Aorta (tissue), 5 donors: ENCODE measurements around the gene PMEL. TPM values are rescaled to one million over a fixed set of nuclear protein-coding genes. Genes with fewer than 3 reads are reported as not detected.

Source experiments
- ATAC-seq: fragments of 200-7000 bp; cut with Tn5 transposase; one replicate; pipeline ENCODE4 v1.9.1; 2022; ENCODE audit warnings: moderate library complexity; ENCODE audit not compliant: low FRiP score
- DNase-seq, 2 donors: peaks; one replicate each; pipeline ENCODE4 v3.0.0-alpha.2; 2020
- H3K27ac ChIP-seq, 2 donors: one replicate each; pipeline ENCODE4 v1.5.1; 2013; ENCODE audit warnings: low read length in 2 of 2, mild to moderate bottlenecking in 2 of 2, moderate library complexity in 2 of 2, control low read depth in 1 of 2, inconsistent platforms in 1 of 2, low read depth in 1 of 2
- H3K27me3 ChIP-seq, 2 donors: one replicate each; pipeline ENCODE4 v1.6.1; 2013; ENCODE audit warnings: control low read depth in 1 of 2, low read length in 1 of 2, mild to moderate bottlenecking in 1 of 2, moderate library complexity in 1 of 2; ENCODE audit not compliant: insufficient read depth in 2 of 2, control insufficient read depth in 1 of 2
- H3K36me3 ChIP-seq, 2 donors: one replicate each; pipeline ENCODE4 v1.6.1; 2013; ENCODE audit warnings: control low read depth in 1 of 2, low read length in 1 of 2, mild to moderate bottlenecking in 1 of 2; ENCODE audit not compliant: insufficient read depth in 2 of 2, control insufficient read depth in 1 of 2
- H3K4me1 ChIP-seq, 2 donors: one replicate each; pipeline ENCODE4 v1.6.1; 2013; ENCODE audit warnings: low read length in 2 of 2, control low read depth in 1 of 2, mild to moderate bottlenecking in 1 of 2, moderate library complexity in 1 of 2; ENCODE audit not compliant: insufficient read depth in 2 of 2, control insufficient read depth in 1 of 2
- H3K4me3 ChIP-seq, 2 donors: one replicate each; pipeline ENCODE4 v1.5.1; 2013; ENCODE audit warnings: low read length in 2 of 2, control low read depth in 1 of 2, mild to moderate bottlenecking in 1 of 2
- H3K9me3 ChIP-seq: one replicate; pipeline ENCODE4 v1.6.1; 2013; ENCODE audit warnings: mild to moderate bottlenecking, low read length; ENCODE audit not compliant: control insufficient read depth
- WGBS, 2 donors: extraction: QIAGEN DNeasy Blood & Tissue Kit; methylation state at CpG; one replicate each; pipeline ENCODE4 v1.1.7; 2013; 5-methylcytosine and 5-hydroxymethylcytosine counted together
- intact Hi-C, 2 donors: fragments of 100-400 bp; cut with DNase I; formaldehyde crosslinking; loops; one replicate each; pipeline versions ENCODE4 v1.14.2 to v1.15.0; 2022
- polyA plus RNA-seq, 2 donors: library from polyadenylated mRNA; stranded (reverse); fragments of 200-250 nt; gene quantifications; one replicate each; pipeline ENCODE4 v1.2.3, GENCODE V29; 2013
- total RNA-seq, 2 donors: library from RNA; stranded (reverse); fragmentation: NEBNext Ultra II Directional; extraction: Animal tissue kit (Norgen Biotek cat#: 25700); gene quantifications; one replicate each; pipeline ENCODE4 v1.2.1, GENCODE V29; 2021
- donor health status: healthy with polysubstance abuse.
- donor health status: Bipolar disorder and iron deficiency.
- donor health status: DM: no; HTN: no; CAD: no.
- donor health status: DM: no; HTN: no; CAD: no.
- donor health status: DM: yes; HTN: yes; CAD: no.

PMEL gene
- total and polyA plus RNA-seq, 4 donors, result 0.64 to 2.9 (median 1.5) TPM

DNA sequence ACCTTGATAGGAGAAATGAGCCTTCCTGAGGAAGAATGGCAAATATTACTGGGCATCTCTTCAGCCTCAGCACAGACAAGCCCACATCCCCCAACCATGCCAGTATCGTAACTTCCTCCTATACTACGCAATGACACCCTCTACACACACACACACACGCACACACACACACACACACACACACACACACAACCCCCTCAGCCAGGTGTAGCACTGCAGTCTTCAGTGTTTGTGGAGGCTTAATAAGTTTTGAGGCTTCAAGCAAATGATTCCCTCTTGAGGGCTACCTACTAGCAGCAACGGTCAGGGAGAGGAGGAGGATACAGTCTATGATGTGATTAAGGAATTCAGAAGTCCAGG lies 33.3 kb downstream of the PMEL start:
- Histone ChIP-seq H3K27me3 (no peaks in the 10 kb centered on the region), H3K36me3 (no peaks in the 10 kb centered on the region), H3K4me1 (peaks cover 2 to 4% of the 10 kb centered on the region in 2 donors), H3K27ac (no peak overlapping the region), H3K4me3 (peak overlapping the region; percentile 83 to 95), H3K9me3 (no peaks in the 10 kb centered on the region)
- intact Hi-C loops, result loop anchor here in 1 of 2 donors (5.0 kb wide), 1 partner anchor 40 kb away; the partner anchor contains the start of gene RAB5B
- no peak for ATAC-seq
- whole genome bisulfite sequencing, 2 donors, result 0 to 1% methylated on average over 4 of the region's 4 CpGs
- no peak for DNase-seq

DNA sequence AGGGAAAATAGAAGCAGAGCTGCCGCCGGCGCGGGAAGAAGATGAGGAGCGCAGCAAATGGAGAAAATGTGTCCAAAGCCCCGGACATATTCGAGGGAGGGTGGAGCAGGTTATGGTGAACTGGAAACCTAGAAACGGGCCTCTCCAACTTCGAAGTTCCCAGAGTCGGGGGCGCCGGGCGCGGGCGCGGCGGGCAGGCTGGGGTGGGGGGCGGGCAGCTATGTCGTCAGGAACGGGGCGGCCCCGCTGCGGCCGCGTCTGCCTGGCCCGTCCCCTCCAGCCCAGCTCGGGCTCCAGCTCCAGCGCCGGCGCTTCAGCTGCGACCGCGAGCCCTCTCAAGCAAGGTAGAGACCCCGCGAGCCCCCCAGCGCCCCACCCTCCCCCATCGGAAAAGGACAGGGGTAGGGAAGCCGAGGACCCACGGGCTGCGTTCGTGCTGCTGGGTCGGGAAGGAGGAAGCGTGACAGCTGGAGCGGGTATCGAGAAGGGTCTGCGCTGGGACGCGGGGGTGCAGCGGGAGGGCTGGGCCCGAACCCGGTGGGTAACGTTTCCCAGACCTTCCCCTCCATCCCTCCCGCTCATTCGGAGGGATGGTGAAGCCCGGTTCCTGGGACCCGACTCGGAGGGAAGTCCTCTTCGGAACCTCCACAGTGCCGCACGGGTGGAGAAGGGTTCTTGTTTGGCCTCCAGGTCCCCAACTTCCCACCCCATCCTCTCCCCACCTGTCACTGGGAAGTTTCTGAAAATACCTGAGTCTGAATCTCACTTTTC lies 33.9 kb downstream of the PMEL start:
- Histone ChIP-seq H3K36me3 (no peaks in the 10 kb centered on the region), H3K4me1 (peaks cover 2 to 4% of the 10 kb centered on the region in 2 donors), H3K9me3 (no peaks in the 10 kb centered on the region), H3K4me3 (peak overlapping the region; percentile 83 to 95), H3K27ac (peak overlapping the region in 1 of 2 donors; percentile 92), H3K27me3 (no peaks in the 10 kb centered on the region)
- DNase-seq, result peak; percentile 76 to 89
- peak; percentile 77 for ATAC-seq
- intact Hi-C loops, result loop anchor here in 1 of 2 donors (5.0 kb wide), 1 partner anchor 40 kb away; the partner anchor contains the start of gene RAB5B
- 1% methylated on average over 59 to 60 of the region's 60 CpGs for WGBS, 2 donors

DNA sequence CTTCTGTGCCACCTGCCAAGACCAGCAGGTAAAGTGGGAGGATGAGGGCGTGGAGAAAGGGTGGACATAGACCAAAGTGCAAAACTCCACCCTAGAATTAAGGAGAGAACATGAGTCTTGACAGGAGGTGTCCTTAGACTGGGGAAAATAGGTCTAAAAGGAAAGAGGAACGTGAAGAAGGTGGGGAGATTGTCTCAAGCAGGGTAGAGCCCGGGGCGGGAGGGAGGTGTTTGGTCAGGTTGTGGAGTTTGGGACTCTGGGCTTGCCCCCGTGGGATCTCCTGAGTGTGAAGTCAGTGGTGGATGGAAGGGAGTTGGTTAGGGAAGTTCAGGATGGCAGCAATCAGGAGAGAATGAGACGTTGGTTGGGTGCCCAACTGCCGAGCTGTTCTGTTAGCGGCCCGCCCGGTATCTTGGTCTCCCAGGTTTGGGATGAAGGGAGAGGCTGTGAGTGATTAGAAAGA lies 34.5 kb downstream of the PMEL start:
- no peaks in the 10 kb centered on the region for H3K9me3 ChIP-seq
- no peak for ATAC-seq
- intact Hi-C loops, result loop anchor here in 1 of 2 donors (5.0 kb wide), 1 partner anchor 41 kb away; the partner anchor contains the start of gene RAB5B
- H3K27ac ChIP-seq, result peak overlapping the region in 1 of 2 donors; percentile 92
- DNase-seq, result no peak
- no peaks in the 10 kb centered on the region for H3K36me3 ChIP-seq
- whole genome bisulfite sequencing, 2 donors, result 5 to 6% methylated on average over 10 of the region's 10 CpGs
- H3K27me3 ChIP-seq, result no peaks in the 10 kb centered on the region
- H3K4me1 ChIP-seq, result peaks cover 2 to 4% of the 10 kb centered on the region in 2 donors
- peak overlapping the region; percentile 83 to 95 for H3K4me3 ChIP-seq

DNA sequence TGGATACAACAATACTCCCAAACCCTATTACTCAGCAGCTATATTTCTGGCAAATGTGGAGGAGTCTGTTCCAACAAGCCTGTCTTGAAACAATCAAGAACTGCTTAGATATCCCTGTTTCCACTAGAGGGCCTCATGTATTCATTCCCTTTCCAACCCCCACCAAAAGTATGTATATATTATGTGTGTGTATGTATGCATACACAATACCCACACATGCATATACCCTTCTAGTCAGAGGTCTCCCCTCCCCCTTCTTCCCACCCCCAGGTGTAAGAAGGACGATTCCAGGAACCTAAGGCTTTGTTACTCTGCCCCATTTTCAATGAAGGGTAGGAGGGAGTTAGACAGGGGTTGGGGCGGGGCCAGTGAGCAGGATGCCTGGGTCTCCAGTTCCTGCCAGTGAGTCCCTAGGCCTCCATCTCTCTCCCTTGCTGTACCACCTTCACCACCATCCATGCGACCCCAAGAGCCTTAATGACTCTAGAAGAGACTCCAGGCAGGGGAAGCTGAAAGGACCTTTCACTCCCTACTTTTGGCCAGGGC lies 35.0 kb downstream of the PMEL start, which contains the start of gene DGKA:
TSS of gene DGKA (plus strand) at position 392 of the 546 bp plus-strand sequence. CDS start 5,342 bp downstream, outside the sequence.
- WGBS, 2 donors, result 41 to 48% methylated on average over 3 of the region's 3 CpGs
- Histone ChIP-seq H3K27me3 (no peaks in the 10 kb centered on the region), H3K4me3 (peak within 1 kb of the TSS; percentile 83 to 95), H3K36me3 (no peaks in the 10 kb centered on the region), H3K9me3 (no peaks in the 10 kb centered on the region), H3K4me1 (peaks cover 2 to 4% of the 10 kb centered on the region in 2 donors), H3K27ac (peak within 1 kb of the TSS in 1 of 2 donors; percentile 92)
- no peak for ATAC-seq
- intact Hi-C loops, result loop anchor here in 1 of 2 donors (5.0 kb wide), 1 partner anchor 41 kb away; the partner anchor contains the start of gene RAB5B
- peak in 1 of 2 donors; percentile 66 for DNase-seq

DNA sequence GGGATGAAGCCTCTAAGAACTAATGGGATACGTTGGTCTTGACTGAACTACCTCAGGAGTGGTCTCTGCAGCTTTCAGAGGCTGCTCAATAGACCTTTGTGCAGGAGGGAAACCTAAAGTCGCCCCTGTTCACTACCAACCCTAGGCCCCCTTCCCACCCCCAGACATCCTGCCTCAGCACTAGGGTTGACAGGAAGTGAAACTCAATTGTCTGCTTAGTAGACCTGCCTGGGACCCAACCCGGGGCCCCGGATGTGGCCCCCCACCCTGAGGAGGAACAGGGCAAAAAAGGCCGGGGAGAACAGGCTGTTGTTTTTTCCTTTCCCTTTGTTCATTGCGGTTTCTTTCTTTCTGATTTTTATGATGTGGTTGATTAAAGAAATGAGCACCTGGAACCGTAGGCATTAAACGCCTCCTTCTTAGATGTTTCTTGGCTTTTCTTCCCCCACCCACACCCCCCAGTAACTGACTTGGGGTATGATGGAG lies 36.5 kb downstream of the PMEL start:
- no peak for ATAC-seq
- no peaks in the 10 kb centered on the region for H3K9me3 ChIP-seq
- no peaks in the 10 kb centered on the region for H3K27me3 ChIP-seq
- DNase-seq, result peak in 1 of 2 donors; percentile 55
- no peak overlapping the region for H3K27ac ChIP-seq
- H3K4me3 ChIP-seq, result no peak overlapping the region
- peaks cover 2 to 4% of the 10 kb centered on the region in 2 donors for H3K4me1 ChIP-seq
- no peaks in the 10 kb centered on the region for H3K36me3 ChIP-seq
- intact Hi-C loops, result loop anchor here (5.0 kb wide), 2 partner anchors 82 to 102 kb away; partner anchors contain the start of gene DNAJC14 (in 1 of the 2)
- WGBS, 2 donors, result 69 to 74% methylated on average over 8 of the region's 8 CpGs

DNA sequence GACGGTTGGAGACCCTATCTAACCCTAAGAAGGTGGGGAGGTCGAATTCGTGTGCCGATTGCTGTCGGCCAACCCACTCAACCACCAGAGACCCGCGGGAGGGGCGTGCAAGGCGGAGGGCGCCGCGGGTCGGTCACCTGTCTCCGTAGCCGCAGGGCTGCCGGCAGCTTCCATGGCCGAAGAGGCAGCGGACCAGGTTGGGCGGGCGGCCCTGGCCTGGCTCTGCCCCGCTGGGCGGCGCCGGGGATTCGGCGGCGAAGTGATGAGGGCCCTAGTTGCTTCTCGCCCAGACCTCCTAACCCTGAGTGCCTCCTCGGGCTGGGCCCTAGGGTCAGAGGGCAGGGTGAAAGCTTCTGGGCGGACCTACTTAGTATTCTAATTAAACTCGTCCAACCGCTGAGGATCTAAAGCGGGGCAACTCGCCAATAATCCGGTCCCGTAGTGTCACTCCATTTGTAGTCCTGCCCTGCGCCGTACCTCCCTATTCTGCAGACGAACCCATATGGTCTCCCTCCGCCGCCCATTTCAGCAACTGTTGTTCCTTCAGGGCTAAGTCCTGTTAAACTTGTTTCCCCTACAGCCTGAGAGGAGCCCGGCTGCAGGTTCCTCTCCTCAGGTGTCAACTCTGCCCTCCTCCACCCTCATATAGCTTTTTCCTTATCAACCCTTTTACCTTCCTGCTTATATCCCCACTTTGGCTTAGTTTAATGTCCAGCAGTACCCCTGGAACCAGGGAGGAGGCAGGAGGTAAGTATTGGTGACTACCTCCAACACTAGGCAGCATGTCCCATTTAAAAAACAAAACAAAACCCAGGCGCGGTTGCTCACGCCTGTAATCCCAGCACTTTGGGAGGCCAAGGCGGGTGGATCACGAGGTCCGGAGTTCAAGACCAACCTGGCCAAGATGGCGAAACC lies 38.0 kb downstream of the PMEL start, which contains the start of gene PYM1:
TSS of gene PYM1 (minus strand) at position 307 of the 915 bp plus-strand sequence. CDS start at position 174, 133 bp downstream.
- DNase-seq (peak; percentile 88 to 90), ATAC-seq (peak; percentile 81)
- WGBS, 2 donors, result 4 to 6% methylated on average over 46 to 49 of the region's 49 CpGs
- Histone ChIP-seq H3K27me3 (no peaks in the 10 kb centered on the region), H3K36me3 (no peaks in the 10 kb centered on the region), H3K27ac (peak within 1 kb of the TSS; percentile 34 to 98), H3K4me3 (peak within 1 kb of the TSS; percentile 67 to 92), H3K4me1 (peaks cover 0 to 2% of the 10 kb centered on the region in 2 donors), H3K9me3 (no peaks in the 10 kb centered on the region)
- intact Hi-C loops, result loop anchor here (2.0 to 5.0 kb wide), 3 partner anchors 81 to 101 kb away; partner anchors contain the start of gene DNAJC14 (in 1 of the 2)

DNA sequence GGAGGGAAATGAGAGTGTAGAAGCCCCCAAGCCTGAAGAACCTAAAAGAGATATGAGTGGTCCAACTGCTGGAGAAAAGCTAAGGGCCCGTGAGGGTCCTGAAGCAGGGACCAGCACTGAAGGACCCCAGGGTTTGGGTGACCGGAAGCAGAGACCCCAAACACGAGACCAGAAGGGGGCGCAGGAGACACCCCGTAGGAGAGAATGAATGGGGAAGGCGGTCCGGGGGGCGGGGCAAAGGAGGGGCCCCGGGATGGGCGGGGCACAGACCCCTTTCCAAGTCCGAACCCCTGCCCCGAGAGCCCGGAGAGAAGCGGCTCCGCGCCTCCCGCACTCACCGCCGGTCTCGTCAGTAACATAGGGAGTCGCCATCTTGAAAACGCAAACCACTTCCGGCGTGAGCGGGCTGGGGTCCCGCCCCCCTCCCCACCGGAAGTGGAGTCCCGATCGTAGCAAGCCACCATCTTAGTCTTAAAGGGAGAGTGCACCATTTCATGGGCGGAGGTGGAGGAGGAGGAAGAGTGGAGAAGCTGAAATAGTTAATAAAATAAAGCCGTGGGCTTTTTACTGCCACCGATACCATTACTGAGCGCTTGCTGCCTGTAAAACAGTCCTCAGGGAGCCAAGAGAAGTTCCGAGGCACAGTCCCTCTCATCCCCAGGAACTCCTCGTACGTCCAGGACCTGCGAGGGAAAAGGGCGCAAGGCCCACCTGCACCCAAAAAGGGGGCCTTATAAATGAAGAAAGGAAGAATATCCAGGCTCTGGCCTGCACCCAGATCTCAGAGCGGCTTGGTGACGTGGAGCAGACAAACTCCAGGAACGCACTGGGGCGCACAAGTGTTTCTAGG lies 38.9 kb downstream of the PMEL start:
- Histone ChIP-seq H3K4me1 (peaks cover 0 to 3% of the 10 kb centered on the region in 2 donors), H3K27ac (peak overlapping the region; percentile 34 to 98), H3K9me3 (no peaks in the 10 kb centered on the region), H3K27me3 (no peaks in the 10 kb centered on the region), H3K36me3 (peaks cover 0 to 2% of the 10 kb centered on the region in 2 donors), H3K4me3 (peak overlapping the region; percentile 67 to 92)
- intact Hi-C loops, result loop anchor here (2.0 to 5.0 kb wide), 3 partner anchors 80 to 100 kb away; partner anchors contain the start of gene DNAJC14 (in 1 of the 2)
- ATAC-seq (peak; percentile 92), DNase-seq (peak; percentile 92 to 94)
- 0% methylated on average over 42 of the region's 42 CpGs for WGBS, 2 donors
